Epidermal melanocyte (primary cell): ENCODE data around the gene CST11.

Experiments used
- DNase-seq: peaks from one replicate; pipeline ENCODE4 v3.0.0; 2011; ENCODE audit warnings: low spot score; ENCODE audit not compliant: insufficient read length

Gene CST11

DNA sequence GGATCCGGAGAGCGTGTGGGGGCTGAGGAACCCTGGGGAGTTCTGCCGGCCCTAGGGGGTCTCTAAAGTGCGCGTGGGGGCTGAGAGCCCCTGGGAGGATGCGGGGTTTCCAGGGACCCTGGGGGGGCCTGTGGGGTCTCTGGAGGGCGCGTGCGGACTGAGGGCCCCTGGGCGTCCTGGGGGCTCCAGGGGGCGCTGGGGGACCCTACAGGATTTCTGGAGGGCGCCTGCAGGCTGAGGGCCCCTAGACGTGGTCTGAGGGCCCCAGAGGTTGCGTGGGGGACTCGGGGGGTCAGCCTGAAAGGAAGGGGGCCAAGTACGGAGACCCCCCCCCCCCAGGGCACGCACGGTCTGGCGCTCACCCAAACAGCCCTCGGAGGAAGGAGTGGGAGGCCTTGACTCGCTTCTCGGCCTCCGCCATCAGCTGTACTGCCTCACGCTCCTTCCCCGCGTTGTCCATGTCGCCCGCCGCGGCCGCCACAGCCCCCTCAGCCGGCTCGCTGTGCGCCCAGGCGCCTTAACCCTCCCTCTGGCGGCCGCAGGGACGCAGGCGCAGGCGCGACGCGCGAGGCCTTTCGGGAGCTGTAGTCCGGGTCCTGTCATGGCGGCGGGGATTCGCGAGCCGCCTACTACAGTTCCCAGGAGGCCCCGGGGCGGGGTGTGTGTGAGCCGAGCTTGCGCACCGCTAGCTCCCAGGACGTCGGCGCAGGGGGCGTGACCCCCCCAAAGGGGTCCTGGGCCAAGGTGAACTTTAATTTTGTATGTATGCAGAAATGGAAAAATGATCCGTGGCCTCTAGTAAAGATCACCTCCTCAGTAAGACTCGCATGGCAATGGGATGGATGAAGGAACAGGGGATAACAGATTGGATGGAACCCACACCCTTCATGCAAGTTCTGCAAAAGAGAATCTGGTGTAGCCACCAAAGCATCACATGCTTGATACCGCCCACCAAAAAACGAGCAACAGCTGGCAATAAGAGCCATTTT lies 31.4 kb downstream of the CST11 start, which contains the start of gene NAPB:
NAPB (minus strand) TSS at position 546 of the 989 bp plus-strand sequence; CDS start at position 460, 86 bp downstream.
- peak; percentile 70 for DNase-seq

DNA sequence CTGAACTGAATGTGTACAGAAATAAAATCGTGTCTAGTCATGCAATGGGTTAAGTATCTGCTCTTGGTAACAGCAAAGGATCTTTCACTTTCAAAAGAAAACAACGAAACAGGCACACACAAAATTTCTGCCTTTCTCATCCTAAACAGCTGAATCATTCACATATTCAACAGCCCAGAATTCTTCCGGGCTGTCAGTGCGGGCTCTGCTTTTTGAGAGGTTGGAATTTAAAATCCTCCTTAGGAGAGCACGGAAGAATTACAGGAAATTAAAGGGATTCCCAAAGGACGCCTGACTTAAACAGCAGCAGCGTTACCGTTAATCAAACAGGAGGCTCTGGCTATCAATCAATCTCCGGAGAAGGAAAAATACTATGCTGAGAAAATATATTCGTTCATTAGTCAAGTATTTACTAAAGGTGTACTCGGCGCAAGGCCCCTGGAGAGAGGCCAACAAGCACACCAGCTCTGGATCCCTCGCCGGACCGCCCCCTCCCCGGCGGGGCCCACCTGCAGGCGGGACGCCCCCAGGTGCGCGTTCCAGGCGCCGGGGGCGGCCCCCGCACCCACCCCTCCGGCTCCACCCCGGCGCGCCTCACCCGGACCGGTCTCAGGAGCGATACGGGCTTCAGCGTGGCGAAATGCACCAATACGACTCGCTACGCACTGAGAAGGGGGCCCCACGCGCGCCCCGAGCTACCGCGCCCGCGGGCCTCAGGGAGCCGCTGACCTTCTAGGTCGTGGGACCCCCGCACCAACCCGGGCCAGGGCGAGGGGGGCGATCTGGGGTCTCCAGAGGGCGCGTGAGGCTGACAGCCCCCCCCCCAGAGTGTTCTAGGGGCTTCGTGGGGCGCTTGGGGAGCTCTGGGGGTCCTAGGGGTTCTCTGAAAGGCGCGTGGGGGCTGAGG lies 32.4 kb downstream of the CST11 start:
- no peak for DNase-seq

DNA sequence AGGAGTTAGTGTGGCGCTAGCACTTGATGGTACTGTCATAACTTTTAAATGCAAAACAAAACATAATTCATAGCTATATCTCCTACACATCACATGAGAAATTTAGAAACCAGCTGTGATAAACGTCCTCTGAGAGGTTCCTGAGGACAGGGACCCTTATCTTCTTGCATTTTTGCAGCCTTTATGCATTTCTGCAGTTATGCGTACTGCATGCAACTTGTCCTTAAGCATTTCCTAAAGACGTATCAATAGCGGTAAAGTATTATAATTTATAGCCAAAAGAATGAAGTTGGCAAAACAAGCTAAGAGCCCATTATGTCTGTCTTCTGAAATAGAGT lies 33.0 kb downstream of the CST11 start:
- DNase-seq: no peak

DNA sequence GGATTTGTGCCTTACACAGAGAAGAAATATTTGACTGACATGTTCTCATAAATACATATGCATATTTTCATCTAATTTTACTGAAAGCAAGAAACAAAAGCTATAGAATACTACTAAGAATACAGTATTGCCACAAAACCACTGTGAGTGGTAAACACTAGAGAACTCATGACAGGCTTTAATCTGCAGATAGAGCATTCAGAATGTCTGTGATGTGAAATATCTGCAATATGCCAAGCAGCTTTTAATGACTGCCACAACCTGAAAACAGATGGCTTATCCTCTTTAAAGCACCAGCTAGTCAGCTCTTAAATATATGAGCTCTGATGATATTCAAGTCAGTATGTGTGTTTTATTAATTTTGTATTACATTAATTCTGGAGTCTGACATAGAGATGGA lies 34.8 kb downstream of the CST11 start:
- DNase-seq: no peak

DNA sequence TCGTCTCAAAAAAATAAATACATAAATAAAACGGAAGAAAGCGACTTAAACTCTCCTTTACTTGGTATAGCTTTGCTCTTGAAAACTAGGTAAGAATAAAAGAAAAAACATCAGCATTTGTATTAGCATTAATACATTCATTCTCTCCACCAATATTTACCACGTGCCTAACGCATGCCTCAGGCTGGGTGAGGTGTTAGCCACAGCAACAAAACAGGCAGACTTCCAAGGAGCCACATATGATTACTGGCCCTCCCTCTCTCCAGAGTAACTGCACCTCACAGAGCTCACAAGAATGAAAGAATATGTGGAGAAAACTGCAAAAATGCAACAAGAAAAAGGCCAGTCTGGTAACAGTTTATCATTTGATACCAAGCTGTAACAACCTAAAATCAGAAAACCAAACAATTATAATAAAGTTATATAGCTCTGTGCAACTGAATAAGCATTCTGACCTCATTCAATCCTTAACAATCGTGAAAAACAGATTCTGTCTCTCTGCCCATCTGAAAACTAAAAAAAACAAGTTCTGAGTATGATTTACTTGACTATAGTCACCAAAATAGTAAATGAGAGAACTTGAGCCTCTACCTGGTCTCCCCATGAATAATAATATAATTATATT lies 36.6 kb downstream of the CST11 start:
- no peak for DNase-seq

DNA sequence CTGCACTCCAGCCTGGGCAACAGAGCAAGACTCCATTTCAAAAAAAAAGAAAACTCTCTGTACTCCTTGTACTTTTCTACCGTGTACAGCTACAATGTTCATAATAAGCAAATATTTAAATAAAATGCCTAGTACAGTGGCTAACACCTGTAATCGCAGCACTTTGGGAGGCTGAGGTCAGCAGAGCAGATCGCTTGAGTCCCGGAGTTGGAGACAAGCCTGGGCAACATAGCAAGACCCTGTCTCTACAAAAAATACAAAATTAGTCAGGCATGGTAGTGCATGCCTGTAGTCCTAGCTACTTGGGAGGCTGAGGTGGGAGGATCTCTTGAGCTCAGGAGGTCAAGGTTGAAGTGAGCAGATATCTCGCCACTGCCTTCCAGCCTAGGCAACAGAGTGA lies 37.1 kb downstream of the CST11 start:
- no peak for DNase-seq

DNA sequence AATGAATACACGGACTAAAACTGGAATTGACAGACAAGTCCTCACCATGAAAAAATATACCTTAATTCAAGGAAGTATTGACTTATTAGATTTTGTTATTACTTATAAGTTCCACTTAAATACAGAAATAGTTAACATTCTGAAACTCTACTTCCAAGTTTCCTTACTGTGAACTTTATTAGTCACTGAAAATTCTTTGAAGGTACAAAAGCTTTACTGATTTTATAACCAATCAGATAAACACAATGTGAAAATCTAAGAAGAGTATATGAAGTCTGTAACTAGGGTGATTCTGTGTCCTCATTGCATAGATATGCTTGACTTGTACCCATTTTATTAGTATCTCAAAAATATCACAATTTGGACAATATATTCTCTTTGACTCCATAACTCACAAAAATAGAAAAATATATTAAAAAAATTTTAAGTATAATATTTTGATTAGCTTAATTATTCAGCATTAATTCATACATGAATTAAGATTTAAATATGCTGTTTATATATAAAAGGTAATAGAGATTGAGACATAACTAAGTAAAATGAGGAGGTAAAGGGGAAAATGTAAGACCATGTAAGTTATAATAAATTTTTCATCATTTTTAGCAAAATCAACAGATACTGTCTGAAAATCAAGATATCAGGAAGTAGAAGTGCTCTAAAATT lies 38.0 kb downstream of the CST11 start:
- DNase-seq: no peak

DNA sequence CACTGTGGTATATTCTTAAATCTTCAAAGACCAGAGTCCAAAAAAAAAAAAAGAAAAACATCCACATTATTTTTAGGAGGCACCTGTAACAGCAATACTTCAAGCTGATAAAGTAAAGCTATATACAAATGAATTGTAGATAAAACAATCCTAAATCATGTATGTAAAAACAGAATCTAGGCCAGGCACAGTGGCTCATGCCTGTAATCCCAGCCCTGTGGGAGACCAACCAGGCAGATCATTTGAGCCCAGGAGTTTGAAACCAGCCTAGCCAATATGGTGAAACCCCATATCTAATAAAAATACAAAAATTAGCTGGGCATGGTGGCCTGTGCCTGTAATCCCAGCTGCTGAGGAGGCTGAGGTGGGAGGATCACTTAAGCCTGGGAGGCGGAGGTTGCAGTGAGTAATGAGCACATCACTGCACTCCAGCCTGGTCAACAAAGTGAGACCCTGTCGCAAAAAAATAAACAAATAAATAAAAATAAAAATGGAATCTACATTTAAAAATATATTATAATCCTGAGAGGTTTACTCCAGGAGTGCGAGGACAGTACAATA lies 38.7 kb downstream of the CST11 start:
- no peak for DNase-seq

DNA sequence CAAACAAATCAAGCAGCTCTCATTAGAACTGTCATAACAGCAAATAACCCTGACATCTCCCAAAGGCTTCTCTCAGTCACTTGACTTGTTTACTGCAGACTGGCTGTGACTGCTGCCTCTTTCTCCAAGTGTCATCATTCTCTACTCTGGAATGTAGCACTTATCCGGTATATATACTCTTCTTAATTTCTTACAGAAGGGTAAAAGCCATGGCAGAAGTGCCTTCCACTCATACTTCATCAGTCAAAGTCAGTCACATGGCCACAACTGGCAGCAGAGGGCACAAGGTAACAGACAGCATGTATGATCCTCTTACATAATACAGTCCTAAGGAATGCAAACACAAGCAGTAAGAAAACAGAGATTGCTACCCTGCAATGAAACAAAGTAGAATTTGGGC lies 40.6 kb downstream of the CST11 start:
- no peak for DNase-seq

DNA sequence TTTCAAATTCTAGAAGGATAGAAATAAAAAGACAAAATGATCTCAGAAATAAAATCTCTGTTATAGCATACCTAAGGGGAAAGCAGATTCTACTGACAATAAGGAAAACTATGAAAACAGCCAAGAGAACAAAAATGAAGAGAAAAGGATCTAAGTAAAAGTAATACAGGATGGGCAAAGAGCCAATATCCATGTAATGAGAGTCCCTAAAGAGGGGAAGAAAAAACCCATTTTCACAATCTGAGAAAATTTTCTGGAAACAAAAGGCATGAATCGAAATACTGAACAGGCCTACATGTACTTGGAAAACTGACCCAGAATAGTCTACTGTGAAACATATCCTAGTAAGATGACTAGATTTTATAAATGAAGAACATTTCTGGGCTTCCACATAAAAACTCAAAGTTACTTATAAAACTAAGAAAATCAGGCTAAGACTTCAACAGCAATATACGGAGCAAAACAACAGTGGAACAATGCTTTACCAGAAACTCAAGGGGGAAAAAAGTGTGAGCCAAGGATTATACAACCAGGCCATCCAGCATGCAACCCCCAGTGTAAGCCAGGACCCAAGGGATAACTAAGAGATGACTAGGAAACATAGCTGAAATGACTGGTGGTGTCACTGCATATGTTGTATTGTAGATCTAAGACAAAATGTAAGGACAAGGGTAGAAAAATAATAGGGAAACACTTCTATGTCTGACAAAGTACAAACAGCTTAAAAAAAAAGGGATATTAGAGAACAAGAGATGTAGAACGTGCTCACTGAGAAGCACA lies 41.6 kb downstream of the CST11 start:
- no peak for DNase-seq

DNA sequence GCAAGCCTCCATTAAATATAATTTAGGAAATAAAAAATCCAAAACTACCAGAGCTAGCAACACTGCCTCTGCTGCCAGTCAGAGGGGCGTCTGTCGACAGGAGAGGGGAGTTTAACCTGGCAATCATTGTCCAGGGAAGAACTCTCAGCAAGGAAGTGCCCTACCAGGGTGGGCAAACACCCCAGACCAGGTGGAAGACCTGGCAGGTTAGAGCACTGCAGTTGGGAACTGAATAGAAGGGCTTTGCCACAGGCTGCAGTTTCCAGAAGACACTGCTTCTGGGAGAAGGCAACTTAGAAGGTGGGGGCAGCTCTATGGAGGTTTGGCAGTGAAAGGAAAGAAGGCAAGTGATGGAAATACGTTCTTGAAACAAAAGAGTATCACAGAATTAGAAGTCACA lies 42.9 kb downstream of the CST11 start:
- no peak for DNase-seq

DNA sequence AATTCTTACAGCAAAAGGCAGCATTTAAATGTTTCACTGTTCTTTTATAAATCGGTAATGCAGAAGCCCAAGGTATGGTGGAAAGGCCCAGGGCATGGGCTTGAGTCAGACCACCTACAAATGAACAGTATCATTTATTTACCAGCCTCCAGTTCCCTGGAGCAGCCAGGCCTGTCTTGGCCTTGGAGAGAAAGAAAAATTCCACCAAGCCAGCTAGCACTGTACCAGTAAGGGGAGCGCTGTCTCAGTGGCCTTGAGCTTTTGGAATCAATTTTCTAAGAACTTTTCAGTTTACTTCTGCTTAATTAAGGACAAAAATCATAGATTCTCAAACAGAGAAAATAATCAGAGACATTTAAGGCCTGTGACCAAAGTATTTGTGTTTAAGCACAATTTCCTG lies 43.7 kb downstream of the CST11 start:
- DNase-seq: no peak

DNA sequence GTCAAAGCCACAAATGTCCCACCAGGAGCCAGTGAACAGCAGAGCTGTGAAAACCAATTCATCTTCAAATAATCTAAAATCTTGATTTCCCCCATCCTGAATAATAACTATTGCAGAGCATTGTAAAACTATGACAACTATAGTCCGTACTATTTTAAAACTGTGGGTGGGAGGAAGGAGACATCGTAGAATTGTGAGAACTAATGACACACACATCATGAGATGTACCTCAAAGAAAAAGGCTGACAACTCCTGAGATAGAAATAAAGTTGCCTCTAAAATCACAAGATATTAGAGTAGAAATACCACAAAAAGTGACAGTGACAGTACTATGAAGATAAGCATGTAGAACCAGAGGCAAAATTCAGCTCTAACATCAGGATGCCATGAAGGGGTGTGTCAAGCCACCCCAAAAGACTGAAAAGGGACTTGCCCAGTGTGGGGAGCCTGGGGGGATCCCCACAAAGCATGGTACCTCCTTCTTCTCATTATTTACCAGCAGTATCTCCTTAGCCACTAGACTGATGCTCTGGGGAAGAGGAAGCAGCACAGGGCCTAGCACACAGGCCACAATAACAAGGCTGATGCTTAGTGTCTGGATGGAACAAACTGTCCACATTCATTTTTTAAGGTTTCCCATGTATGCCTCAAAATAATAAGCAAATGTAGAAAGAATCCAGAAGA lies 44.8 kb downstream of the CST11 start:
- DNase-seq: no peak

DNA sequence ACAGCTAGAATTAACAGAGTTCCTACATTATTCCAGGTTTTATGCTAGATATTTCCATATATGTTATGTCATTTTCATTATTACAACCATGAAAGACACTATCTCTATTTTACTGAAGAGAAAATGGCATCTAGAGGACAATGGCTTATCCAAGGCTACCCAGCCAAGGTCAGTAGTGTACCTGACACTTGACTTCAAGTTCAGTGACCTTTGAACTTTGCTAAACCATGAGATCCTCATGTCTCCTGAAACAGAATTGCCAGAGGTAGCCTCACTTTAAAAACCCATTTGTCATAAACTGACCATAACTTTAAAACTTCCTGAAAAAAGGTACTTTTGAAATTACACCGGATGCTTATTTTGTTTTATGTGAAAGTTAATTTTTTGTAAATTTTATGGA lies 45.8 kb downstream of the CST11 start:
- no peak for DNase-seq

DNA sequence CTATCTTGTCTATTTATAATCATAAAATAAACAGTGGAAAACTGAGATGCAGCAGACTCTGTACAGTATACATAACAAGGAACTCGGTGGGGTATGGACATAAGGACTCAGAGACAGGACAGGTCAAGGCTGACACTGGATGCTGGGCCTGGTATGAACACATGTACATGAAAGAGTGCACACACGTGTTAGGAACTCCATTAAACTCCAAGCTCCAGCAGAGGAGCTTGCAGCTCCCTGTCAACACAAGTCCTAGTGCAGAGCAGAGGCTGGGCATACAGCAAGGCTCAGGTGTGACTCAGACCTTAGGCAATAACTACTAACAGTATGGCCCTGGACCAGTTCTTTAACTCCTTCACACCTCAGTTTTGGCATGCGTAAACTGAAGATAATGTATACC lies 48.5 kb downstream of the CST11 start:
- DNase-seq: no peak

DNA sequence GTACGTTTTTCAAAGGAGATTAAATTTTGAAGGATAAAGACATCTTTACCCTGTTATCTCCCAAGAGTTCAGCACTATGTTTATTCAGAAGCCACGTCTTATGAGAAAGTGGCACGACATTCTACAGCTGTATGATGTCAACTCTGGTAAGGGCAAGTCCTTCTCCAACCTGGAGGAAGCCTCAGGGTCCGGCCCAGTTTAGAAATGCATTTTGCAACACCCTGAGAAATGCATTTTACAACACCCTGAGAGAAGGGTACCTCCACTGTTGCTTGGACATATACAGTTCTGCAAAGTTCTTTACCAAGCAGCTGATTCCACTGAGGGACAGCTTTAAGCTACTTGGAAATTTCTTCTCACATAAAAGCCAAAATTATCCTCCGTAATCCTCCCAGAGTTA lies 48.9 kb downstream of the CST11 start:
- DNase-seq: no peak

DNA sequence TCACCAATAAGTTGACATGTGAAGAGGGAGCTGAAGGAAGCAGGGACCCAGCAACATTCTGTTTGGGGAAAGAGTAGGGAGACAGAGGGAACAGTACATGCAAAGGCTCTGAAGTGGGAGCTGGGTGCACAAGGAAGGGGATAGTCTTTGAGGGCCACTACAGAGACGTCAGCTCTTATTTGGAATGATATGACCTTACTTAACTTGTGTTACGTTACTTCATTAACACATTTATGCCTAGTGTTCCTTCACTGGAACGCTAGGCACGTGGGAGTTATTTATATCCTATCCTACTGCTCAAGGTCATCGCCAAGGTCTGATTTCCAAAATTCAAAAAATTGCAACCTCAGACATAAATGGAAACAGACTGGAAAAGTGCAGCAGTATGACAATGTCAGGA lies 51.6 kb downstream of the CST11 start:
- DNase-seq: no peak
